Liver (tissue), 9 donors: ENCODE results near the gene WFIKKN1. TPM values are rescaled to one million over a fixed set of nuclear protein-coding genes. Genes with fewer than 3 reads are reported as not detected.

Experiments
- DNase-seq: peaks from one replicate; pipeline ENCODE4 v3.0.0-alpha.2; 2017; ENCODE audit warnings: low spot score
- H3K27ac ChIP-seq, 2 donors: one replicate each; pipeline ENCODE4 v1.7.0; 2013; ENCODE audit warnings: inconsistent platforms in 2 of 2, low read length in 2 of 2, control low read depth in 1 of 2, low read depth in 1 of 2, mild to moderate bottlenecking in 1 of 2
- H3K27me3 ChIP-seq, 4 donors: one replicate each; pipeline versions ENCODE4 v1.6.1 to v1.7.0; 2013; ENCODE audit warnings: low read length in 3 of 4, inconsistent platforms in 1 of 4, mild to moderate bottlenecking in 1 of 4, moderate library complexity in 1 of 4; ENCODE audit not compliant: control insufficient read depth in 4 of 4, insufficient read depth in 4 of 4
- H3K36me3 ChIP-seq, 4 donors: one replicate each; pipeline versions ENCODE4 v1.6.1 to v1.7.0; 2013; ENCODE audit warnings: low read length in 3 of 4, mild to moderate bottlenecking in 3 of 4, low read depth in 1 of 4, moderate library complexity in 1 of 4; ENCODE audit not compliant: control insufficient read depth in 4 of 4, insufficient read depth in 3 of 4
- H3K4me1 ChIP-seq, 4 donors: one replicate each; pipeline versions ENCODE4 v1.6.1 to v1.7.0; 2013; ENCODE audit warnings: low read length in 3 of 4, mild to moderate bottlenecking in 3 of 4, moderate library complexity in 1 of 4; ENCODE audit not compliant: control insufficient read depth in 4 of 4, insufficient read depth in 4 of 4
- H3K4me3 ChIP-seq, 3 donors: one replicate each; pipeline versions ENCODE4 v1.6.1 to v1.7.0; 2013; ENCODE audit warnings: low read length in 3 of 3, control low read depth in 1 of 3, low read depth in 1 of 3, mild to moderate bottlenecking in 1 of 3
- H3K9ac ChIP-seq, 2 donors: one replicate each; pipeline ENCODE4 v1.7.0; 2013; ENCODE audit warnings: low read length in 2 of 2, mild to moderate bottlenecking in 2 of 2, moderate library complexity in 2 of 2, control low read depth in 1 of 2, low read depth in 1 of 2
- H3K9me3 ChIP-seq, 4 donors: one replicate each; pipeline versions ENCODE4 v1.6.1 to v1.7.0; 2013; ENCODE audit warnings: low read length in 3 of 4; ENCODE audit not compliant: control insufficient read depth in 4 of 4
- CTCF ChIP-seq: fragments of 150-350 bp; IDR thresholded peaks from 2 replicates; pipeline ENCODE4 v1.5.1; 2017; ENCODE audit warnings: improper control_type of control experiment, low read depth, low read length; ENCODE audit not compliant: missing input control
- EGR1 ChIP-seq, 2 donors: IDR thresholded peaks; 2 replicates each; pipeline ENCODE4 v1.6.1; 2016 to 2018; ENCODE audit warnings: antibody characterized with exemption in 2 of 2, low read depth in 2 of 2
- FOXA1 ChIP-seq: IDR thresholded peaks from 2 replicates; pipeline ENCODE4 v1.6.1; 2016; ENCODE audit warnings: antibody characterized with exemption
- HNF4A ChIP-seq, 2 donors: conservative IDR thresholded peaks; 2 replicates each; pipeline ENCODE4 v1.6.1; 2016; ENCODE audit warnings: antibody characterized with exemption in 2 of 2, mild to moderate bottlenecking in 2 of 2
- HNF4G ChIP-seq: IDR thresholded peaks from 2 replicates; pipeline ENCODE4 v1.6.1; 2016; ENCODE audit warnings: antibody characterized with exemption
- MAX ChIP-seq: IDR thresholded peaks from 2 replicates; pipeline ENCODE4 v1.6.1; 2016; ENCODE audit warnings: antibody characterized with exemption
- NR2F2 ChIP-seq: IDR thresholded peaks from 2 replicates; pipeline ENCODE4 v1.6.1; 2016; ENCODE audit warnings: antibody characterized with exemption
- RAD21 ChIP-seq, 2 donors: IDR thresholded peaks; 2 replicates each; pipeline ENCODE4 v1.6.1; 2016; ENCODE audit warnings: antibody characterized with exemption in 2 of 2, mild to moderate bottlenecking in 2 of 2
- REST ChIP-seq: IDR thresholded peaks from 2 replicates; pipeline ENCODE4 v1.6.1; 2016; ENCODE audit warnings: antibody characterized with exemption, mild to moderate bottlenecking
- RXRA ChIP-seq, 2 donors: IDR thresholded peaks; 2 replicates each; pipeline ENCODE4 v1.6.1; 2017 to 2018; ENCODE audit warnings: antibody characterized with exemption in 2 of 2, mild to moderate bottlenecking in 1 of 2
- SP1 ChIP-seq: IDR thresholded peaks from 2 replicates; pipeline ENCODE4 v1.6.1; 2018; ENCODE audit warnings: antibody characterized with exemption, mild to moderate bottlenecking
- TAF1 ChIP-seq: conservative IDR thresholded peaks from 2 replicates; pipeline ENCODE4 v1.6.1; 2016; ENCODE audit warnings: antibody characterized with exemption, mild to moderate bottlenecking
- YY1 ChIP-seq: IDR thresholded peaks from 2 replicates; pipeline ENCODE4 v1.6.1; 2016; ENCODE audit warnings: antibody characterized with exemption, mild to moderate bottlenecking
- ZBTB33 ChIP-seq: IDR thresholded peaks from 2 replicates; pipeline ENCODE4 v1.6.1; 2016; ENCODE audit warnings: antibody characterized with exemption
- WGBS: extraction: QIAGEN DNeasy Blood & Tissue Kit; methylation state at CpG from one replicate; pipeline ENCODE4 v1.1.7; 2013; 5-methylcytosine and 5-hydroxymethylcytosine counted together
- polyA plus RNA-seq, 2 donors: library from polyadenylated mRNA; stranded (reverse) in 1 of 2; unstranded in 1 of 2; fragments of 200-250 nt in 1 of 2; fragments of >200 nt in 1 of 2; fragmentation: Nextera tagmentation in 1 of 2; extraction: Ambion mirVana in 1 of 2; gene quantifications; one replicate each; pipeline versions ENCODE4 v1.2.1 to v1.2.3, GENCODE V29; 2013 to 2015
- total RNA-seq, 2 donors: library from RNA; depleted of rRNA; stranded (reverse); fragments of >200 nt; gene quantifications; one replicate each; pipeline ENCODE4 v1.2.3, GENCODE V29; 2014
- donor health status: healthy.
- donor health status: healthy.
- donor health status: healthy.
- donor health status: healthy.
- donor health status: healthy.

The WFIKKN1 gene
- total and polyA plus RNA-seq, 4 donors = 0.19 to 1.2 (median 0.46) TPM

GRCh38 chr16:625977-626765 lies 4.6 kb upstream of the WFIKKN1 start:
- TF ChIP-seq NR2F2 = no peak
- TF ChIP-seq YY1 = no peak
- TF ChIP-seq REST = no peak
- TF ChIP-seq SP1 = no peak
- Histone ChIP-seq H3K36me3 (peaks cover 0 to 12% (median 4%) of the 10 kb centered on the region in 4 donors), H3K4me3 (no peak overlapping the region), H3K9me3 (no peaks in the 10 kb centered on the region), H3K4me1 (peaks cover 26 to 47% (median 41%) of the 10 kb centered on the region in 4 donors), H3K27ac (no peak overlapping the region), H3K27me3 (no peaks in the 10 kb centered on the region), H3K9ac (no peak overlapping the region)
- DNase-seq = no peak
- 96% methylated on average over 35 of the region's 35 CpGs for WGBS

- Histone ChIP-seq H3K9me3 (no peaks in the 10 kb centered on the region), H3K9ac (no peak overlapping the region), H3K4me3 (no peak overlapping the region), H3K27ac (no peak overlapping the region), H3K4me1 (peaks cover 29 to 47% (median 42%) of the 10 kb centered on the region in 4 donors), H3K27me3 (no peaks in the 10 kb centered on the region), H3K36me3 (peaks cover 0 to 12% (median 4%) of the 10 kb centered on the region in 4 donors)
- no peak for DNase-seq
- WGBS = 96% methylated on average over 29 of the region's 29 CpGs
- TF ChIP-seq ZBTB33 (no peak), MAX (no peak), HNF4A (conservative IDR thresholded peaks at IDR 0.05) (no peak), RAD21 (IDR thresholded peaks at IDR 0.05) (no peak), REST (no peak), CTCF (no peak), EGR1 (IDR thresholded peaks at IDR 0.05; ENCODE audit: low read depth in 2 of 2) (no peak), SP1 (no peak), HNF4G (no peak), TAF1 (no peak), YY1 (no peak), RXRA (IDR thresholded peaks at IDR 0.05) (no peak), FOXA1 (no peak)
Measured at GRCh38 chr16:626787-627453, 3.9 kb upstream of the WFIKKN1 start.
